Measurements from ENCODE around the gene GLRX5.

DNA sequence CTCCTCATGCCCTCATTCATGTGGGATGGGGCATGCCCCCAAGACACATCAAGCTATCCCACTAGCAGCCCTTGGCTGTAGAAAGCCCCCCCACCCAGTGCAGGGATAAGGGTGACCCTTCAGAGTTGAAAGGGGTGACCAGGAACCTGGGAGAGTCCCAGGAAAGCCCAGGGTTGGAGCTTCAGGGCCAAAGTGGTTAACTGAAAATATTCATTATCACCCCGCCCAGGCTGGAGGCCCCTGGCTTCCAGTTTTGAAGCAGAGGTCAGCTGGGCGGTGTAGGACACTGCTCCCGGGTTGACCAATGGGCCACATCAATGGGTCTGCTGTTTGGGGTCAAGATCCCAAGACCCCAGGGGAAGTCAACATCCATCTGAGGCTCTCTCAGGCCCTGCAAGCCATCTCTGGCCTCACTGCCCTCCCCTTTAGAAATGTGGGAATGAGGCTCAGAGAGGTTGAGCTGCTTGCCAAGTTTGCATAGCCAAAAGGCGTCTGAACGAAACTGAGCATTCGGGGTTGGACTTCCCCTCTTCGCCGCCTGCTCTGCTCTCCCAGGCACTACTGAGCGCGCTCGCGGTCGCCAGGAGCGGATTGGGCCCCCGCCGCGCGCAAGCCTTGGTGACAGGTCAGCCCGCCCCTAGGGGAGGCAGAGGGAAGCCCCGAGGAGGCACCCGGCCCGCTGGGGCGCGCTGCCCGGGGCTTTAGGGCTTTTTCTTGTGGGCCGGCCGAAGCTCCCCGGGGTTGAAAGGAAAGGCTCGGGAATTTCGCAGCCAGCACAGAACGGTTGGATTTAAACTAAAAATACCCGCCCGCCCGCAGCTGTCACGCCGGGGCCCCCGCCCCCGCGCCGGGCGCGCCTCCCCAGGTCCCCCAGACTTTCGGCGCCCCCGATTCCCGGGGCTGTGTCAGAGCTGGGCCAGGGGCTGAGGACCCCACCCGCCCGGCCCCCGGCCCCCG is 19.0 kb upstream of the GLRX5 start:
- TF ChIP-seq, protein P1, sequence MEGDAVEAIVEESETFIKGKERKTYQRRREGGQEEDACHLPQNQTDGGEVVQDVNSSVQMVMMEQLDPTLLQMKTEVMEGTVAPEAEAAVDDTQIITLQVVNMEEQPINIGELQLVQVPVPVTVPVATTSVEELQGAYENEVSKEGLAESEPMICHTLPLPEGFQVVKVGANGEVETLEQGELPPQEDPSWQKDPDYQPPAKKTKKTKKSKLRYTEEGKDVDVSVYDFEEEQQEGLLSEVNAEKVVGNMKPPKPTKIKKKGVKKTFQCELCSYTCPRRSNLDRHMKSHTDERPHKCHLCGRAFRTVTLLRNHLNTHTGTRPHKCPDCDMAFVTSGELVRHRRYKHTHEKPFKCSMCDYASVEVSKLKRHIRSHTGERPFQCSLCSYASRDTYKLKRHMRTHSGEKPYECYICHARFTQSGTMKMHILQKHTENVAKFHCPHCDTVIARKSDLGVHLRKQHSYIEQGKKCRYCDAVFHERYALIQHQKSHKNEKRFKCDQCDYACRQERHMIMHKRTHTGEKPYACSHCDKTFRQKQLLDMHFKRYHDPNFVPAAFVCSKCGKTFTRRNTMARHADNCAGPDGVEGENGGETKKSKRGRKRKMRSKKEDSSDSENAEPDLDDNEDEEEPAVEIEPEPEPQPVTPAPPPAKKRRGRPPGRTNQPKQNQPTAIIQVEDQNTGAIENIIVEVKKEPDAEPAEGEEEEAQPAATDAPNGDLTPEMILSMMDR (IDR thresholded peaks at IDR 0.05; ENCODE audit: low read length): peak; percentile 36
- TF ChIP-seq EZH2phosphoT487 (IDR thresholded peaks at IDR 0.05; ENCODE audit: low read length) (no peak), EZH2 (optimal IDR thresholded peaks at IDR 0.05; ENCODE audit: low read depth, low read length) (no peak)

Measured in MM.1S (cell line).